ENCODE results near the gene MCAM.

MCAM gene

GRCh38 chr11:119346605-119347004, 29.7 kb upstream of the MCAM start, which contains the start of gene MFRP:
Gene MFRP, minus strand, starts transcription at chr11:119346705. Its CDS starts 192 bp downstream, at chr11:119346513.
- in situ Hi-C loops (cut with MboI; ENCODE audit: low sequenced_read_pairs): no loop called here

- in situ Hi-C loops (cut with MboI; ENCODE audit: low sequenced_read_pairs): no loop called here
Observed at GRCh38 chr11:119345685-119346084, 28.8 kb upstream of the MCAM start.

GRCh38 chr11:119344291-119345010, 27.5 kb upstream of the MCAM start:
- in situ Hi-C loops (cut with MboI; ENCODE audit: low sequenced_read_pairs): no loop called here

- in situ Hi-C loops (cut with MboI; ENCODE audit: low sequenced_read_pairs): no loop called here
Observed at GRCh38 chr11:119343726-119344125, 26.8 kb upstream of the MCAM start.

GRCh38 chr11:119342362-119343130, 25.6 kb upstream of the MCAM start:
- in situ Hi-C loops (cut with MboI; ENCODE audit: low sequenced_read_pairs): no loop called here

GRCh38 chr11:119342023-119342300, 25.0 kb upstream of the MCAM start:
- in situ Hi-C loops (cut with MboI; ENCODE audit: low sequenced_read_pairs): no loop called here

GRCh38 chr11:119341222-119342022, 24.5 kb upstream of the MCAM start:
- in situ Hi-C loops (cut with MboI; ENCODE audit: low sequenced_read_pairs): no loop called here

GRCh38 chr11:119340335-119341221, 23.6 kb upstream of the MCAM start, which contains the start of gene C1QTNF5:
Gene C1QTNF5, minus strand, starts transcription at chr11:119340883. Its CDS starts 486 bp downstream, at chr11:119340397.
- in situ Hi-C loops (cut with MboI; ENCODE audit: low sequenced_read_pairs): no loop called here

GRCh38 chr11:119339589-119340334, 22.8 kb upstream of the MCAM start:
- in situ Hi-C loops (cut with MboI; ENCODE audit: low sequenced_read_pairs): no loop called here

- in situ Hi-C loops (cut with MboI; ENCODE audit: low sequenced_read_pairs): no loop called here
Observed at GRCh38 chr11:119338965-119339588, 22.1 kb upstream of the MCAM start.

- in situ Hi-C loops (cut with MboI; ENCODE audit: low sequenced_read_pairs): no loop called here
Observed at GRCh38 chr11:119338318-119338890, 21.5 kb upstream of the MCAM start.

- in situ Hi-C loops (cut with MboI; ENCODE audit: low sequenced_read_pairs): no loop called here
Observed at GRCh38 chr11:119337581-119338317, 20.8 kb upstream of the MCAM start.

- in situ Hi-C loops (cut with MboI; ENCODE audit: low sequenced_read_pairs): no loop called here
Observed at GRCh38 chr11:119336744-119337469, 20.0 kb upstream of the MCAM start.

- in situ Hi-C loops (cut with MboI; ENCODE audit: low sequenced_read_pairs): no loop called here
Observed at GRCh38 chr11:119335655-119336543, 19.0 kb upstream of the MCAM start.

- in situ Hi-C loops (cut with MboI; ENCODE audit: low sequenced_read_pairs): no loop called here
Observed at GRCh38 chr11:119335091-119335654, 18.2 kb upstream of the MCAM start.

GRCh38 chr11:119334174-119334930, 17.4 kb upstream of the MCAM start, which contains the start of gene RNF26:
Gene RNF26, plus strand, starts transcription at chr11:119334527. Its CDS starts 596 bp downstream, at chr11:119335123.
- in situ Hi-C loops (cut with MboI; ENCODE audit: low sequenced_read_pairs): no loop called here
